SK-N-SH (cell line): ENCODE data around the gene EXOC2. TPM values are rescaled to one million over a fixed set of nuclear protein-coding genes. Genes with fewer than 3 reads are reported as not detected.

ENCODE experiments used
- CTCF ChIA-PET: fragments of 300-600, 350-600 bp; formaldehyde crosslinking; extraction: SDS; loops from one replicate; lab custom pipeline; 2021; lab: Yijun Ruan, JAX
- POLR2A ChIA-PET: fragments of 350-600 bp; sonication (Branson Sonifier 250); formaldehyde crosslinking; extraction: SDS; loops from one replicate; lab custom pipeline; 2020; ENCODE audit warnings: antibody characterized with exemption, inconsistent platforms; lab: Yijun Ruan, JAX
- DNase-seq: peaks from one replicate; pipeline ENCODE4 v3.0.0; 2012
- H2AFZ ChIP-seq: fragments of 200-600 bp; sonication (generic); 2 replicates; pipeline ENCODE4 v1.8.1; 2016; ENCODE audit warnings: antibody characterized with exemption, mild to moderate bottlenecking, low read depth
- H3F3A ChIP-seq: fragments of 200-600 bp; sonication (generic); replicated peaks from 2 replicates; pipeline ENCODE3; 2016; ENCODE audit warnings: antibody characterized with exemption, mild to moderate bottlenecking; ENCODE audit not compliant: insufficient read depth
- H3K27ac ChIP-seq, 2 experiments: fragments of 200-500 bp in 1 of 2; fragments of 200-600 bp in 1 of 2; sonication (Bioruptor generic) in 1 of 2; sonication (generic), shearing (Covaris generic) in 1 of 2; 2 replicates each; pipeline versions ENCODE4 v1.5.1 to v1.6.1; 2014 to 2016; ENCODE audit warnings: low read depth in 2 of 2, inconsistent platforms in 1 of 2, low read length in 1 of 2, mild to moderate bottlenecking in 1 of 2, mixed read lengths in 1 of 2
- H3K27me3 ChIP-seq: fragments of 200-600 bp; sonication (generic), shearing (Covaris generic); 2 replicates; pipeline ENCODE4 v1.6.1; 2016; ENCODE audit warnings: mixed run types; ENCODE audit not compliant: insufficient read depth
- H3K36me3 ChIP-seq, 2 experiments: fragments of 200-500 bp in 1 of 2; fragments of 200-600 bp in 1 of 2; sonication (Bioruptor generic) in 1 of 2; sonication (generic) in 1 of 2; replicated peaks in 1 of 2; 2 replicates each; pipeline versions ENCODE3 to v1.5.1; 2014 to 2016; ENCODE audit warnings: low read length in 1 of 2, mild to moderate bottlenecking in 1 of 2; ENCODE audit not compliant: insufficient read depth in 2 of 2, control insufficient read depth in 1 of 2
- H3K4me1 ChIP-seq, 2 experiments: fragments of 200-500 bp in 1 of 2; fragments of 200-600 bp in 1 of 2; sonication (Bioruptor generic) in 1 of 2; sonication (generic), shearing (Covaris generic) in 1 of 2; 2 replicates each; pipeline versions ENCODE4 v1.5.1 to v1.6.1; 2014 to 2016; ENCODE audit warnings: low read depth in 1 of 2, low read length in 1 of 2, mixed run types in 1 of 2; ENCODE audit not compliant: insufficient read depth in 2 of 2, control insufficient read depth in 1 of 2
- H3K4me2 ChIP-seq: fragments of 200-600 bp; sonication (generic), shearing (Covaris generic); 2 replicates; pipeline ENCODE4 v1.6.1; 2017; ENCODE audit warnings: mixed run types
- H3K4me3 ChIP-seq, 2 experiments: fragments of 200-500 bp in 1 of 2; fragments of 200-600 bp in 1 of 2; sonication (Bioruptor generic) in 1 of 2; sonication (generic), shearing (Covaris generic) in 1 of 2; 2 replicates each; pipeline versions ENCODE4 v1.5.1 to v1.8.1; 2014 to 2016; ENCODE audit warnings: low read depth in 2 of 2, inconsistent platforms in 1 of 2, low read length in 1 of 2, mild to moderate bottlenecking in 1 of 2, mixed read lengths in 1 of 2, moderate library complexity in 1 of 2
- H3K79me2 ChIP-seq: fragments of 200-600 bp; sonication (generic); 2 replicates; pipeline ENCODE4 v1.8.1; 2017; ENCODE audit warnings: mild to moderate bottlenecking; ENCODE audit not compliant: insufficient read depth
- H3K9ac ChIP-seq: fragments of 200-600 bp; sonication (generic); 2 replicates; pipeline ENCODE4 v1.6.1; 2017; ENCODE audit warnings: mixed run types
- H3K9me2 ChIP-seq: fragments of 200-600 bp; sonication (generic); 2 replicates; pipeline ENCODE4 v1.6.1; 2017; ENCODE audit warnings: mixed run types
- H3K9me3 ChIP-seq: fragments of 200-600 bp; sonication (generic); 2 replicates; pipeline ENCODE4 v1.6.1; 2017; ENCODE audit warnings: mixed run types, mild to moderate bottlenecking, moderate library complexity
- H4K20me1 ChIP-seq: fragments of 200-600 bp; sonication (generic); 2 replicates; pipeline ENCODE4 v1.6.1; 2017; ENCODE audit warnings: mild to moderate bottlenecking, mixed run types; ENCODE audit not compliant: insufficient read depth
- ELF1 ChIP-seq: IDR thresholded peaks from 2 replicates; pipeline ENCODE4 v1.4.0; 2012
- EP300 ChIP-seq, 2 experiments: IDR thresholded peaks; 2 replicates each; pipeline versions ENCODE4 v1.4.0 to v1.6.1; 2012; ENCODE audit warnings: borderline replicate concordance in 1 of 2, low read depth in 1 of 2, low read length in 1 of 2
- EZH2phosphoT487 ChIP-seq: fragments of 200-600 bp; sonication (generic); IDR thresholded peaks from 2 replicates; pipeline ENCODE4 v1.6.1; 2017; ENCODE audit warnings: low read depth, mixed run types, mild to moderate bottlenecking, antibody characterized with exemption, moderate library complexity, borderline replicate concordance
- FOXJ3 ChIP-seq: sonication (generic); formaldehyde crosslinking; IDR thresholded peaks from 2 replicates; pipeline ENCODE4 v1.5.1; 2020; ENCODE audit warnings: mild to moderate bottlenecking, missing genetic modification reagents
- FOXM1 ChIP-seq: IDR thresholded peaks from 2 replicates; pipeline ENCODE4 v1.4.0; 2012; ENCODE audit warnings: low read depth, mild to moderate bottlenecking
- GABPA ChIP-seq: IDR thresholded peaks from 2 replicates; pipeline ENCODE4 v1.4.0; 2012; ENCODE audit warnings: low read depth, mild to moderate bottlenecking
- JUND ChIP-seq: IDR thresholded peaks from 2 replicates; pipeline ENCODE4 v1.4.0; 2012
- MEF2A ChIP-seq: IDR thresholded peaks from 2 replicates; pipeline ENCODE4 v1.4.0; 2012; ENCODE audit warnings: low read depth, borderline replicate concordance
- RAD21 ChIP-seq: IDR thresholded peaks from 2 replicates; pipeline ENCODE4 v1.6.1; 2012; ENCODE audit warnings: mild to moderate bottlenecking, low read length
- RCOR1 ChIP-seq: fragments of 150-350 bp; IDR thresholded peaks from 2 replicates; pipeline ENCODE4 v1.6.1; 2017; ENCODE audit warnings: antibody characterized with exemption, low read length
- REST ChIP-seq: IDR thresholded peaks from 2 replicates; pipeline ENCODE4 v1.6.1; 2012; ENCODE audit warnings: mild to moderate bottlenecking, low read depth, low read length, moderate library complexity
- RXRA ChIP-seq: IDR thresholded peaks from 2 replicates; pipeline ENCODE4 v1.4.0; 2012; ENCODE audit warnings: low read depth, mild to moderate bottlenecking, borderline replicate concordance
- YY1 ChIP-seq: IDR thresholded peaks from 2 replicates; pipeline ENCODE4 v1.4.0; 2012; ENCODE audit warnings: low read depth, mild to moderate bottlenecking
- WGBS: methylation state at CpG from one replicate; pipeline ENCODE4 v1.1.6; 2017; ENCODE audit warnings: low lambda C conversion rate; 5-methylcytosine and 5-hydroxymethylcytosine counted together
- polyA plus RNA-seq, 3 experiments: library from polyadenylated mRNA; depleted of rRNA; stranded (reverse); fragments of >200 nt; gene quantifications; 2 replicates each; pipeline ENCODE4 v1.2.3, GENCODE V29; 2012
- TF ChIP-seq, protein P1 (sequence below): IDR thresholded peaks from 2 replicates; pipeline ENCODE4; 2012
- TF ChIP-seq, protein P2 (sequence below): fragments of 150-350 bp; IDR thresholded peaks from 2 replicates; pipeline ENCODE4 v1.6.1; 2016; ENCODE audit warnings: mild to moderate bottlenecking, low read depth, low read length
- TF ChIP-seq, protein P3 (sequence below): IDR thresholded peaks from 2 replicates; pipeline ENCODE4 v1.4.0; 2012; ENCODE audit warnings: low read depth, borderline replicate concordance
- TF ChIP-seq, protein P4 (sequence below): fragments of 150-350 bp; IDR thresholded peaks from 2 replicates; pipeline ENCODE4 v1.6.1; 2017; ENCODE audit warnings: antibody characterized with exemption, low read length, low read depth, borderline replicate concordance
- TF ChIP-seq, protein P5 (sequence below): IDR thresholded peaks from 2 replicates; pipeline ENCODE4 v1.4.0; 2012; ENCODE audit warnings: low read depth

EXOC2 gene
- polyA plus RNA-seq, 1 of the 3 experiments (the other 2 are of a cell fraction), result 10.6 TPM

GRCh38 chr6:636488-636887 lies 56.5 kb downstream of the EXOC2 start:
- H2AFZ ChIP-seq, result no peak overlapping the region
- H4K20me1 ChIP-seq, result no peaks in the 10 kb centered on the region; the same call in 1 of the 2 replicates
- H3K27ac ChIP-seq, result no peak overlapping the region
- DNase-seq, result no peak
- WGBS, result 88% methylated on average over 5 of the region's 5 CpGs
- no peaks in the 10 kb centered on the region for H3K4me1 ChIP-seq
- TF ChIP-seq EZH2phosphoT487, result no peak
- TF ChIP-seq JUND, result no peak
- TF ChIP-seq, protein P1, sequence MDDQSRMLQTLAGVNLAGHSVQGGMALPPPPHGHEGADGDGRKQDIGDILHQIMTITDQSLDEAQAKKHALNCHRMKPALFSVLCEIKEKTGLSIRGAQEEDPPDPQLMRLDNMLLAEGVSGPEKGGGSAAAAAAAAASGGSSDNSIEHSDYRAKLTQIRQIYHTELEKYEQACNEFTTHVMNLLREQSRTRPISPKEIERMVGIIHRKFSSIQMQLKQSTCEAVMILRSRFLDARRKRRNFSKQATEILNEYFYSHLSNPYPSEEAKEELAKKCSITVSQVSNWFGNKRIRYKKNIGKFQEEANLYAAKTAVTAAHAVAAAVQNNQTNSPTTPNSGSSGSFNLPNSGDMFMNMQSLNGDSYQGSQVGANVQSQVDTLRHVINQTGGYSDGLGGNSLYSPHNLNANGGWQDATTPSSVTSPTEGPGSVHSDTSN, result no peak
- no peak for TF ChIP-seq YY1
- no peak for TF ChIP-seq FOXJ3
- TF ChIP-seq GABPA, result no peak
- TF ChIP-seq, protein P2, sequence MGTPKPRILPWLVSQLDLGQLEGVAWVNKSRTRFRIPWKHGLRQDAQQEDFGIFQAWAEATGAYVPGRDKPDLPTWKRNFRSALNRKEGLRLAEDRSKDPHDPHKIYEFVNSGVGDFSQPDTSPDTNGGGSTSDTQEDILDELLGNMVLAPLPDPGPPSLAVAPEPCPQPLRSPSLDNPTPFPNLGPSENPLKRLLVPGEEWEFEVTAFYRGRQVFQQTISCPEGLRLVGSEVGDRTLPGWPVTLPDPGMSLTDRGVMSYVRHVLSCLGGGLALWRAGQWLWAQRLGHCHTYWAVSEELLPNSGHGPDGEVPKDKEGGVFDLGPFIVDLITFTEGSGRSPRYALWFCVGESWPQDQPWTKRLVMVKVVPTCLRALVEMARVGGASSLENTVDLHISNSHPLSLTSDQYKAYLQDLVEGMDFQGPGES, result no peak
- no peak for TF ChIP-seq RCOR1
- no peak for TF ChIP-seq RAD21
- TF ChIP-seq, protein P3, sequence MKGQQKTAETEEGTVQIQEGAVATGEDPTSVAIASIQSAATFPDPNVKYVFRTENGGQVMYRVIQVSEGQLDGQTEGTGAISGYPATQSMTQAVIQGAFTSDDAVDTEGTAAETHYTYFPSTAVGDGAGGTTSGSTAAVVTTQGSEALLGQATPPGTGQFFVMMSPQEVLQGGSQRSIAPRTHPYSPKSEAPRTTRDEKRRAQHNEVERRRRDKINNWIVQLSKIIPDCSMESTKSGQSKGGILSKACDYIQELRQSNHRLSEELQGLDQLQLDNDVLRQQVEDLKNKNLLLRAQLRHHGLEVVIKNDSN, result no peak
- TF ChIP-seq EP300 (IDR thresholded peaks at IDR 0.05; ENCODE audit: borderline replicate concordance in 1 of 2, low read depth in 1 of 2, low read length in 1 of 2), result no peak
- ChIA-PET CTCF (interaction anchor here (1.2 to 1.5 kb wide), 2 partner anchors 44 to 85 kb away, joined by 4 read pairs; no protein-coding TSS in a partner anchor), POLR2A (no interaction called here)
- H3F3A ChIP-seq, result no peaks in the 10 kb centered on the region
- peaks cover 7% of the 10 kb centered on the region; the same call in 1 of the 2 replicates for H3K79me2 ChIP-seq
- no peaks in the 10 kb centered on the region for H3K9me2 ChIP-seq
- H3K4me2 ChIP-seq, result no peak overlapping the region
- no peaks in the 10 kb centered on the region for H3K9me3 ChIP-seq
- no peak overlapping the region for H3K4me3 ChIP-seq
- no peak overlapping the region for H3K9ac ChIP-seq
- peaks cover 8 to 18% of the 10 kb centered on the region in 2 experiments for H3K36me3 ChIP-seq
- H3K27me3 ChIP-seq, result no peaks in the 10 kb centered on the region

GRCh38 chr6:635233-635632 lies 57.7 kb downstream of the EXOC2 start:
- POLR2A ChIA-PET, result no interaction called here
- H4K20me1 ChIP-seq, result no peaks in the 10 kb centered on the region; the same call in 1 of the 2 replicates
- no peaks in the 10 kb centered on the region for H3K79me2 ChIP-seq
- CTCF ChIA-PET, result interaction anchor here (1.5 kb wide), 1 partner anchor 42 kb away, joined by 4 read pairs; no protein-coding TSS in a partner anchor
- no peaks in the 10 kb centered on the region; a peak in 1 of 4 replicates for H3K4me1 ChIP-seq
- no peak for DNase-seq
- no peaks in the 10 kb centered on the region for H3K9me3 ChIP-seq
- H3K9me2 ChIP-seq, result no peaks in the 10 kb centered on the region
- 95% methylated on average over 5 of the region's 5 CpGs for WGBS
- no peak for TF ChIP-seq RAD21
- TF ChIP-seq EZH2phosphoT487, result no peak
- TF ChIP-seq, protein P4, sequence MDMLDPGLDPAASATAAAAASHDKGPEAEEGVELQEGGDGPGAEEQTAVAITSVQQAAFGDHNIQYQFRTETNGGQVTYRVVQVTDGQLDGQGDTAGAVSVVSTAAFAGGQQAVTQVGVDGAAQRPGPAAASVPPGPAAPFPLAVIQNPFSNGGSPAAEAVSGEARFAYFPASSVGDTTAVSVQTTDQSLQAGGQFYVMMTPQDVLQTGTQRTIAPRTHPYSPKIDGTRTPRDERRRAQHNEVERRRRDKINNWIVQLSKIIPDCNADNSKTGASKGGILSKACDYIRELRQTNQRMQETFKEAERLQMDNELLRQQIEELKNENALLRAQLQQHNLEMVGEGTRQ, result no peak
- TF ChIP-seq, protein P5, sequence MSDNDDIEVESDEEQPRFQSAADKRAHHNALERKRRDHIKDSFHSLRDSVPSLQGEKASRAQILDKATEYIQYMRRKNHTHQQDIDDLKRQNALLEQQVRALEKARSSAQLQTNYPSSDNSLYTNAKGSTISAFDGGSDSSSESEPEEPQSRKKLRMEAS, result no peak
- TF ChIP-seq YY1, result no peak
- TF ChIP-seq REST, result no peak
- TF ChIP-seq RXRA, result no peak
- TF ChIP-seq, protein P2, result no peak
- no peak for TF ChIP-seq GABPA
- no peak for TF ChIP-seq ELF1
- TF ChIP-seq FOXM1, result no peak
- no peak for TF ChIP-seq MEF2A
- no peak overlapping the region for H2AFZ ChIP-seq
- H3K27ac ChIP-seq, result no peak overlapping the region
- no peak overlapping the region for H3K9ac ChIP-seq
- no peak overlapping the region for H3K4me2 ChIP-seq
- H3F3A ChIP-seq, result no peaks in the 10 kb centered on the region
- H3K4me3 ChIP-seq, result no peak overlapping the region
- H3K27me3 ChIP-seq, result no peaks in the 10 kb centered on the region
- H3K36me3 ChIP-seq, result peaks cover 8 to 18% of the 10 kb centered on the region in 2 experiments
